ENCODE data around the gene PTPRR. TPM values are rescaled to one million over a fixed set of nuclear protein-coding genes. Genes with fewer than 3 reads are reported as not detected.

PTPRR gene
- total RNA-seq, 2 experiments from 2014 or later = not detected

DNA sequence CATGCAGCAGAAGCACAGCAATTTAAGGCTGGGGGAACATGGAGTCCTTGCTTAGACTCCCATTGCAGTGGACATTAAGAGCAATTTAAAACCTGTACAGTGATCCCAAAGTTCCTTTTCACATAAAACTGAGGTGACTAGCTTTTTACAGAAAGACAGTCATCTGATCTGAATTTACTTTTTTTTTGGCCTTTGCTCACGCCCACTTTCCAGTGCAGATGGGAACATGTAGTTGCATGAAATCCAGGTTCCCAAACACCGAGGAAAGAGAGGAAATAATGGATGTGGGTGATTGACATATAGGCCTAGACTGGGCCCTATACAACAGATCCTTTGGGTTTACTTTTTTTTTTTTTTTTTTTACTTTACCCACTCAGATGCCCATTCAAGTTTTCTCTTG is 156.9 kb downstream of the PTPRR start:
- Mint-ChIP-seq H3K27ac (no peak overlapping the region), H3K36me3 (ENCODE audit: low read depth) (no peaks in the 10 kb centered on the region), H3K9me3 (no peaks in the 10 kb centered on the region), H3K27me3 (peaks cover 9% of the 10 kb centered on the region), H3K4me3 (no peak overlapping the region), H3K4me1 (ENCODE audit: low read depth) (no peaks in the 10 kb centered on the region)
- ATAC-seq (ENCODE audit: poor library complexity) = no peak
- no peak for DNase-seq
- POLR2A ChIA-PET = interaction anchor here (0.7 kb wide), 1 partner anchor 15 kb away, joined by 5 read pairs; no protein-coding TSS in a partner anchor
- Histone ChIP-seq H3K9me3 (ENCODE audit: control insufficient read depth in 1 of 2, insufficient read depth in 1 of 2, low read length in 2 of 2) (no peaks in the 10 kb centered on the region), H3K4me3 (ENCODE audit: low read length) (no peak overlapping the region), H3K4me1 (ENCODE audit: insufficient read depth, low read length) (no peaks in the 10 kb centered on the region), H3K27ac (ENCODE audit: low read depth in 1 of 2, low read length in 2 of 2) (no peak overlapping the region), H3K36me3 (ENCODE audit: insufficient read depth, low read length) (no peaks in the 10 kb centered on the region), H3K27me3 (ENCODE audit: control insufficient read depth in 1 of 2, insufficient read depth in 2 of 2, low read length in 2 of 2) (no peaks in the 10 kb centered on the region)
- intact Hi-C loops (cut with DNase I, micrococcal nuclease) = no loop called here
- CTCF ChIA-PET = no interaction called here
- no peak for TF ChIP-seq CTCF (IDR thresholded peaks at IDR 0.05)

DNA sequence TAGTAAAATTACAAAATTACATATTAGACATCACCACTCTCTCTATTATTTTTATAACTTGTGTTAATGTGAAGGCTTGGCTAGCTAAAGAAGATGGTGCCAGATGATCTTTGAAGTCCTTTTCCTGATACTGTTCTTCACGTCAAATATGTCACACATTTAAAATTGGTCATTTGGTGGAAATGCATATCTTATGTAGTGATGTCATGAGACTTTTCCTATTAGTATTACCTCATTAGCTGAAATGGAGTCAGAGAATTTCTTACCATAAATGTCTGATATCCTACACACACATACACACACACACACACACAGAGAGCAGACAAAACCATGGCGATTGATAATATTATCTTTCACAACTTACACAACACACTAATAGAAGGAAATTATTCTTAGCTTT is 158.5 kb downstream of the PTPRR start:
- ATAC-seq (ENCODE audit: poor library complexity) = no peak
- intact Hi-C loops (cut with DNase I, micrococcal nuclease) = no loop called here
- no peaks in the 10 kb centered on the region for H3K4me1 ChIP-seq (ENCODE audit: insufficient read depth, low read length)
- H3K9me3 Mint-ChIP-seq = no peaks in the 10 kb centered on the region
- DNase-seq = no peak
- TF ChIP-seq CTCF (IDR thresholded peaks at IDR 0.05) = no peak
- H3K27ac Mint-ChIP-seq = no peak overlapping the region
- no peaks in the 10 kb centered on the region for H3K4me1 Mint-ChIP-seq (ENCODE audit: low read depth)
- POLR2A ChIA-PET = no interaction called here
- H3K36me3 Mint-ChIP-seq (ENCODE audit: low read depth) = no peaks in the 10 kb centered on the region
- H3K4me3 Mint-ChIP-seq = no peak overlapping the region
- CTCF ChIA-PET = no interaction called here
- H3K27me3 ChIP-seq (ENCODE audit: control insufficient read depth in 1 of 2, insufficient read depth in 2 of 2, low read length in 2 of 2) = no peaks in the 10 kb centered on the region
- no peaks in the 10 kb centered on the region for H3K36me3 ChIP-seq (ENCODE audit: insufficient read depth, low read length)
- H3K4me3 ChIP-seq (ENCODE audit: low read length) = no peak overlapping the region
- no peaks in the 10 kb centered on the region for H3K9me3 ChIP-seq (ENCODE audit: control insufficient read depth in 1 of 2, insufficient read depth in 1 of 2, low read length in 2 of 2)
- peaks cover 10% of the 10 kb centered on the region for H3K27me3 Mint-ChIP-seq
- no peak overlapping the region for H3K27ac ChIP-seq (ENCODE audit: low read depth in 1 of 2, low read length in 2 of 2)

- Mint-ChIP-seq H3K27ac (no peak overlapping the region), H3K4me1 (ENCODE audit: low read depth) (no peaks in the 10 kb centered on the region), H3K9me3 (no peaks in the 10 kb centered on the region), H3K4me3 (no peak overlapping the region), H3K27me3 (peaks cover 19% of the 10 kb centered on the region), H3K36me3 (ENCODE audit: low read depth) (no peaks in the 10 kb centered on the region)
- no peaks in the 10 kb centered on the region for H3K36me3 ChIP-seq (ENCODE audit: insufficient read depth, low read length)
- ATAC-seq (ENCODE audit: poor library complexity) (no peak), DNase-seq (no peak)
- H3K4me3 ChIP-seq (ENCODE audit: low read length) = no peak overlapping the region
- no peaks in the 10 kb centered on the region for H3K4me1 ChIP-seq (ENCODE audit: insufficient read depth, low read length)
- POLR2A ChIA-PET = no interaction called here
- no peaks in the 10 kb centered on the region for H3K9me3 ChIP-seq (ENCODE audit: control insufficient read depth in 1 of 2, insufficient read depth in 1 of 2, low read length in 2 of 2)
- H3K27ac ChIP-seq (ENCODE audit: low read depth in 1 of 2, low read length in 2 of 2) = no peak overlapping the region
- CTCF ChIA-PET = no interaction called here
- TF ChIP-seq CTCF (IDR thresholded peaks at IDR 0.05) = no peak
- no peaks in the 10 kb centered on the region for H3K27me3 ChIP-seq (ENCODE audit: control insufficient read depth in 1 of 2, insufficient read depth in 2 of 2, low read length in 2 of 2)
- intact Hi-C loops (cut with DNase I, micrococcal nuclease) = no loop called here
Observed at GRCh38 chr12:70759161-70759918, 161.2 kb downstream of the PTPRR start.
